Measurements from ENCODE around the gene OR5L2.
"Not testable (repeated sequence)": the region's sequence is repeated elsewhere in the genome, so short reads cannot be mapped to it uniquely, and the experiment has no call there.

OR5L2 gene

DNA sequence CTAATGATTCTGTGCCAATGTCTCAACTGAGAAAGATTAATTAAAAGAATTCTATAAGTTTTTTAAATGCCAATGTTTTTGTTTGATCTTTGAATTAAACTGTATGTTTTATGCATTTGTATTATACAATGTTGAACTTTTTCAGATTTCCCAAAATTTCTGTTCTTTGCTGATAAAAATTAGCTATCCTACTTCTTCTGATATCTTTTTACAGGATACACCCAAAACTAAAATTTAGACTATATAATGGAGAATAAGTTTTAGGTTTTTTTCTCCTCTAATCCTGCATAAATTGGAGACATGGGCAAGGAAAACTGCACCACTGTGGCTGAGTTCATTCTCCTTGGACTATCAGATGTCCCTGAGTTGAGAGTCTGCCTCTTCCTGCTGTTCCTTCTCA, at the start of gene OR5L2:
Gene OR5L2, plus strand, starts transcription at position 301 of the 400 bp plus-strand sequence. Its CDS starts 0 bp downstream, at position 301.
- DNase-seq (ENCODE audit: low spot score): no peak

- no peak for DNase-seq (ENCODE audit: low spot score)
These were observed 35.4 kb upstream of the OR5L2 start for GRCh38 chr11:55791606-55792005.

- DNase-seq (ENCODE audit: low spot score): no peak
These were observed 33.7 kb upstream of the OR5L2 start for GRCh38 chr11:55793321-55793720.

DNA sequence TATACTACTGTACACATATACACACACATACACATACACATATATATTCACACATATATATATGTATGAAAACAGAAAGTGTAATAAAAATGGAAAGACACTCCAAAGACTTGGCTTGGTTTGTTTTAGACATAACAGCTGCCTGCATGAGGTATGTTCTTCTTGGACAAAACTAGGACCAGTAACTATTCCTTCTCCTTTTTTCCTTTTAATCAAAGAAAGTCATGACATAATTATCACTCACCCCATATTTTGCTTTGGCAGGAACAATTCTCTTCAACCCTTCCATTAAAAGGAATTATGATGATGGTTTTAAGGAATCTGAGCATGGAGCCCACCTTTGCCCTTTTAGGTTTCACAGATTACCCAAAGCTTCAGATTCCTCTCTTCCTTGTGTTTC, 31.8 kb upstream of the OR5L2 start, which contains the start of gene OR5D14:
Gene OR5D14, plus strand, starts transcription at position 301 of the 400 bp plus-strand sequence. Its CDS starts 0 bp downstream, at position 301.
- DNase-seq (ENCODE audit: low spot score): no peak

DNA sequence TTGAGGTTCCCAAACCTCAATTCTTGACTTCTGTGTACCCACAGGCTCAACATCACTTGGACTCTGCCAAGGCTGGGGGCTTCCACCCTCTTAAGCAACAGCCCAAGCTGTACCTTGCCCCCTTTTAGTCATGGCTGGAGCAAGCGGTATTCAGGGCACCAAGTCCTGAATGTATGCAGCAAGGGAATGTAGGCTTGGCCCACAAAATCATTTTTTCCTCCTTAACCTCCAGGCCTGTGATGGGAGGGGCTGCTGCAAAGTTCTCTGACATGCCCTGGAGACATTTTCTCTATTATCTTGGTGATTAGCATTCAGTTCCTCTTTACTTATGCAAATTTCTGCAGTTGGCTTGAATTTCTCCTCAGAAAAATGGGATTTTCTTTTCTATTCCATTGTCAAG, 20.8 kb upstream of the OR5L2 start:
- no peak for DNase-seq (ENCODE audit: low spot score)

- DNase-seq (ENCODE audit: low spot score): no peak
These were observed 16.0 kb upstream of the OR5L2 start, which contains the start of gene OR5L1 for GRCh38 chr11:55811067-55811466. OR5L1 (plus strand) TSS chr11:55811367; CDS start chr11:55811467, 100 bp downstream.

DNA sequence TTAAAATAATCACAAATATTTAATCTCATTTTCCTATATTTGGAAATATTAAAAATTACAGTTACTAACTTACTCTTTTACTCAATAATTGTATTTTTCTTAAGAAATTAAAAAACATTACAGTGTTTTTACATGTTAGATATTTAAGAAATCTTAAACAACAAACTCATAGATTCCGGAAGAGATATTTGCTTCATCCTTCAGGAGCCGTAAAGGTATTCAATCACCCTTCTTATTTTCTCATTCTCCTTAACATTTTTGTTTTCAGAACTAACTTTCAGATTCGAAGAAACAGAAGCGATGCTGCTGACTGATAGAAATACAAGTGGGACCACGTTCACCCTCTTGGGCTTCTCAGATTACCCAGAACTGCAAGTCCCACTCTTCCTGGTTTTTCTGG, 7.7 kb upstream of the OR5L2 start, which contains the start of gene OR5D18:
Gene OR5D18, plus strand, starts transcription at position 301 of the 400 bp plus-strand sequence. Its CDS starts 0 bp downstream, at position 301.
- DNase-seq (ENCODE audit: low spot score): no peak

DNA sequence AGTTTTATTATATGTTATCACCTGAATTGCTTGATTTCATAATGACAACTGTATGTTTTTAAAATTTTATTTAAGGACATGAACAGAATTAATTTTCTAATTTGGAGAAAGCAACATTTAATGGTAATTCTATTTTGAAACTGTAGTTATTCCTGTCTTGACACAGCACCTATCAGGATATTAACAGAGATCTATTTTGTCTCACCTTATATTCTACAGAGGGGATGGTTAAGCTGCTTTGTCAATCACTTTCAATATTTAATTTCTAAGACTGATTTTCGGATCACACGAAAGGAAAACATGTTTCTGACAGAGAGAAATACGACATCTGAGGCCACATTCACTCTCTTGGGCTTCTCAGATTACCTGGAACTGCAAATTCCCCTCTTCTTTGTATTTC, 11.4 kb downstream of the OR5L2 start, which contains the start of gene OR5D16:
Gene OR5D16, plus strand, starts transcription at position 301 of the 400 bp plus-strand sequence. Its CDS starts 0 bp downstream, at position 301.
- no peak for DNase-seq (ENCODE audit: low spot score)

DNA sequence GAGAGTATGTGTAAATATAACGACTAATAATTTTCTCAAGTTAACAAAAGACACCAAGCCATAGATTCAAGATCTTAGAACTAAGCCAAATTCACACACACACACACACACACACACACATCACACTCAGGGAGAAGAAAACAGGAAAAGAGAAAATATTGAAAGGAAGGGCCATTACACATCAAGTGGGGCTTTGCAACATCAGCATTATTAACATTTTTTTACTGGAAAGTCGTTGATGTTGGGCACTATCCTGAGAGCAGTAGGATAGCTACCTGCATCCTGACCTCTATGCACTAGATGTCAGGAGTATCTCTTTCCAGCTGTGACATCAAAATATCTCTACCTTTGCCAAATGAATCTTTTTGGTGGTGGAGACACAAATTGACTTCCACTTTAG, 20.4 kb downstream of the OR5L2 start:
- DNase-seq (ENCODE audit: low spot score): no peak

GRCh38 chr11:55849037-55849436, 22.0 kb downstream of the OR5L2 start:
- no peak for DNase-seq (ENCODE audit: low spot score)

GRCh38 chr11:55852141-55852540, 25.1 kb downstream of the OR5L2 start:
- DNase-seq (ENCODE audit: low spot score): no peak

GRCh38 chr11:55854704-55855103, 27.7 kb downstream of the OR5L2 start:
- DNase-seq (ENCODE audit: low spot score): no peak

DNA sequence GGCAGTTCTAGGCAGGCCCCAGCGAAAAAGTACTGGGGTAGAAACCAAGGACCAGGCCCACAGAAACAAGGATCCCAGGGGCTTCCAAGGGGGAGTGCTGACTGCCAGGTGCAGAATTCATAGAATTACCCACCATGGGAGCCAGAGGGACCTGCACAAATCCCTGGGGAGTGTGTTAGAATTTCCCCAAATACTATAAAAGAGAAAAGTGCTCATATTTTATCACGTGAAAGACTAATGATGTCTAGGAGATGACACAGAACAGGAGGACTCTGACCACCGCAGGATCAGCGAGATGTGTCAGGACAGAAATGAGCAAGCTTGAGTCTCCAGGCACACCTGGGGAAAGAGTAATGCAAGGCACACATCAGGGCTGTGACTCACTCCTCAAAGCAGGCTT, 40.3 kb downstream of the OR5L2 start:
- not testable (repeated sequence) for DNase-seq (ENCODE audit: low spot score)

DNA sequence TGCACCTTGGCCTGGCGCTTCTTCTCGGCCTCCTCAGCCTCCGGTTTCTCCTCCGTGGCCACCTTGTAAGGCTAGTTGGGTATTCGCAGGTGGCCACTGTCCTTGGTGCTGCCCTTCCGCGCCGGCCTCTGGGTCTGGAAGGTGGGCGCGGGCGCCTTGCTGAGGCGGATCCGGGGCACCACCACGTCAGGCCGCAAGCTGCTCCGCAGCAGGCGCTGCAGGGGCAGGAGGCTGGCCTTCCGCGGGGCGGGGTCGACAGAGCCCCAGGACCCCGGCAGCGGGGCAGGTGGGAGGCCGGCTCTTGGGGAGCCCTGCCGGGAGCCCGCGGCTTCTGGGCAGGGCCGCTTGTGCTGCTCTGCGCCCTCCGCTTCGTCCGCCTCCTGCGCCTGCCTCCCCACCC, 45.7 kb downstream of the OR5L2 start:
- not testable (repeated sequence) for DNase-seq (ENCODE audit: low spot score)

DNA sequence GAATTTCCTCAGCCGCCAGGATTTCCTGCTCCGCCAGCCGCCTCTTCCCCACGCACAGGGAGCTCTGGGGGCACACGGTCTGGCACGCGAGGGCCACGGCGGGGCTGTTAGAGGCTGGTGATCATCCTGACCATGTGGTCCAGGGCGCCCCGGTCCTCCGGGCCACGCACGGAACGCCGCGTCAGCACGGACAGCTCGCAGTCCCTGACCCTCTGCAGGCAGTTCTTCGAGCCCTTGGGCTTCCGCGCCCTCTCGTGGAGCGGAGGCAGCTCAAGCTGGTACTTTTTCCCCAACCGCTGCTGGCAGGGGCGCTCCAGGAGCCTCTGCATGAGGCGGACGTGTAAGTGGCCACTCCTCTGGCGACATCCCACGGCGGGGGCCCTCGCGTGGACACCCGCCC, 46.1 kb downstream of the OR5L2 start:
- not testable (repeated sequence) for DNase-seq (ENCODE audit: low spot score)

All from AG08396 (cell line).